WTC11 (cell line): Measurements from ENCODE around the gene KDR. TPM values are rescaled to one million over a fixed set of nuclear protein-coding genes. Genes with fewer than 3 reads are reported as not detected.

Experiments
- ATAC-seq: fragments of 200-7000 bp; cut with Tn5 transposase; 2 replicates; pipeline ENCODE4 v1.10.0; 2021; ENCODE audit warnings: mild to moderate bottlenecking, moderate library complexity
- CTCF ChIA-PET: fragments of 300-600 bp; sonication (Branson Sonifier 250); formaldehyde crosslinking; loops from one replicate; lab custom pipeline; 2021; ENCODE audit warnings: antibody characterized with exemption; lab: Charles Lee
- POLR2A ChIA-PET: fragments of 350-600 bp; sonication (Branson Sonifier 250); formaldehyde crosslinking; loops from one replicate; lab custom pipeline; 2021; ENCODE audit warnings: antibody characterized with exemption; lab: Charles Lee
- DNase-seq: peaks from one replicate; pipeline ENCODE4 v3.0.0; 2021; ENCODE audit warnings: low spot score
- H3K27ac Mint-ChIP-seq: 2 replicates; pipeline ENCODE4 v1.8.0; 2021; ENCODE audit warnings: mixed read lengths
- H3K27me3 Mint-ChIP-seq: 2 replicates; pipeline ENCODE4 v1.8.0; 2021; ENCODE audit warnings: low read depth, mild to moderate bottlenecking, moderate library complexity, mixed read lengths
- H3K36me3 Mint-ChIP-seq: 2 replicates; pipeline ENCODE4 v1.8.0; 2021; ENCODE audit warnings: mixed read lengths
- H3K4me1 Mint-ChIP-seq: 2 replicates; pipeline ENCODE4 v1.8.0; 2022; ENCODE audit warnings: mixed read lengths
- H3K4me3 Mint-ChIP-seq: 2 replicates; pipeline ENCODE4 v1.8.0; 2021; ENCODE audit warnings: mild to moderate bottlenecking, moderate library complexity, mixed read lengths
- H3K9me3 Mint-ChIP-seq: 2 replicates; pipeline ENCODE4 v1.8.0; 2021; ENCODE audit warnings: mixed read lengths
- CTCF ChIP-seq: fragments of 200-600 bp; IDR thresholded peaks from 2 replicates; pipeline ENCODE4 v1.8.0; 2022; ENCODE audit warnings: antibody characterized with exemption
- E2F5 ChIP-seq: sonication (generic); formaldehyde crosslinking; IDR thresholded peaks from 2 replicates; pipeline ENCODE4 v1.8.1; 2022; ENCODE audit warnings: mild to moderate bottlenecking, moderate library complexity, missing genetic modification reagents
- EMX1 ChIP-seq: fragments of 250-450 bp; sonication (Bioruptor Pico); IDR thresholded peaks from 2 replicates; pipeline ENCODE4 v1.8.0; 2021; ENCODE audit warnings: mild to moderate bottlenecking
- ESRRA ChIP-seq: sonication (generic); formaldehyde crosslinking; IDR thresholded peaks from 2 replicates; pipeline ENCODE4 v1.8.1; 2022; ENCODE audit warnings: mild to moderate bottlenecking, missing genetic modification reagents, borderline replicate concordance
- FOXP1 ChIP-seq: sonication (generic); formaldehyde crosslinking; IDR thresholded peaks from 2 replicates; pipeline ENCODE4 v1.8.0; 2022; ENCODE audit warnings: missing genetic modification reagents, mild to moderate bottlenecking, moderate library complexity, borderline replicate concordance
- IRF2 ChIP-seq: sonication (generic); formaldehyde crosslinking; IDR thresholded peaks from 2 replicates; pipeline ENCODE4 v1.8.0; 2022; ENCODE audit warnings: low read depth, missing genetic modification reagents, borderline replicate concordance
- JAZF1 ChIP-seq: fragments of 250-450 bp; sonication (Bioruptor Pico); IDR thresholded peaks from 2 replicates; pipeline ENCODE4 v1.9.0; 2021; ENCODE audit warnings: moderate library complexity, mild to moderate bottlenecking, inconsistent platforms
- NFATC4 ChIP-seq: fragments of 250-450 bp; sonication (Bioruptor Pico); IDR thresholded peaks from 2 replicates; pipeline ENCODE4 v1.9.0; 2021; ENCODE audit warnings: mild to moderate bottlenecking
- NR3C1 ChIP-seq: sonication (generic); formaldehyde crosslinking; conservative IDR thresholded peaks from 2 replicates; pipeline ENCODE4 v1.8.1; 2023; ENCODE audit warnings: low read depth, mild to moderate bottlenecking, missing genetic modification reagents
- SOX15 ChIP-seq: fragments of 250-450 bp; sonication (Bioruptor Pico); IDR thresholded peaks from 2 replicates; pipeline ENCODE4 v1.9.0; 2021; ENCODE audit warnings: mild to moderate bottlenecking
- TEAD1 ChIP-seq: sonication (generic); formaldehyde crosslinking; IDR thresholded peaks from 2 replicates; pipeline ENCODE4 v1.8.0; 2022; ENCODE audit warnings: mild to moderate bottlenecking, missing genetic modification reagents
- TP53 ChIP-seq: sonication (generic); formaldehyde crosslinking; IDR thresholded peaks from 2 replicates; pipeline ENCODE4 v1.8.1; 2023; ENCODE audit warnings: mild to moderate bottlenecking, missing genetic modification reagents
- ZMAT4 ChIP-seq: fragments of 250-450 bp; sonication (Bioruptor Pico); IDR thresholded peaks from 2 replicates; pipeline ENCODE4 v1.9.0; 2021; ENCODE audit warnings: mild to moderate bottlenecking
- ZNF121 ChIP-seq: sonication (generic); formaldehyde crosslinking; IDR thresholded peaks from 2 replicates; pipeline ENCODE4 v1.8.0; 2023; ENCODE audit warnings: missing genetic modification reagents
- total RNA-seq: library from RNA; stranded (reverse); gene quantifications from 3 replicates; pipeline ENCODE4 v1.2.3, GENCODE V29; 2021
- TF ChIP-seq, protein P1 (sequence below): sonication (generic); formaldehyde crosslinking; IDR thresholded peaks from 2 replicates; pipeline ENCODE4 v1.8.0; 2023; ENCODE audit warnings: missing genetic modification reagents, mild to moderate bottlenecking, borderline replicate concordance
- TF ChIP-seq, protein P2 (sequence below): sonication (generic); formaldehyde crosslinking; conservative IDR thresholded peaks from 2 replicates; pipeline ENCODE4 v1.8.1; 2023; ENCODE audit warnings: mild to moderate bottlenecking, low read depth, missing genetic modification reagents, moderate library complexity
- TF ChIP-seq, protein P3 (sequence below): fragments of 250-450 bp; sonication (Bioruptor Pico); IDR thresholded peaks from 2 replicates; pipeline ENCODE4 v2.1.2; 2022; ENCODE audit warnings: mild to moderate bottlenecking, moderate library complexity

KDR gene
- total RNA-seq, 1 experiment from 2014 or later = 80.8 TPM

GRCh38 chr4:55096619-55097018, 28.8 kb downstream of the KDR start (continued):
- TF ChIP-seq, protein P1, sequence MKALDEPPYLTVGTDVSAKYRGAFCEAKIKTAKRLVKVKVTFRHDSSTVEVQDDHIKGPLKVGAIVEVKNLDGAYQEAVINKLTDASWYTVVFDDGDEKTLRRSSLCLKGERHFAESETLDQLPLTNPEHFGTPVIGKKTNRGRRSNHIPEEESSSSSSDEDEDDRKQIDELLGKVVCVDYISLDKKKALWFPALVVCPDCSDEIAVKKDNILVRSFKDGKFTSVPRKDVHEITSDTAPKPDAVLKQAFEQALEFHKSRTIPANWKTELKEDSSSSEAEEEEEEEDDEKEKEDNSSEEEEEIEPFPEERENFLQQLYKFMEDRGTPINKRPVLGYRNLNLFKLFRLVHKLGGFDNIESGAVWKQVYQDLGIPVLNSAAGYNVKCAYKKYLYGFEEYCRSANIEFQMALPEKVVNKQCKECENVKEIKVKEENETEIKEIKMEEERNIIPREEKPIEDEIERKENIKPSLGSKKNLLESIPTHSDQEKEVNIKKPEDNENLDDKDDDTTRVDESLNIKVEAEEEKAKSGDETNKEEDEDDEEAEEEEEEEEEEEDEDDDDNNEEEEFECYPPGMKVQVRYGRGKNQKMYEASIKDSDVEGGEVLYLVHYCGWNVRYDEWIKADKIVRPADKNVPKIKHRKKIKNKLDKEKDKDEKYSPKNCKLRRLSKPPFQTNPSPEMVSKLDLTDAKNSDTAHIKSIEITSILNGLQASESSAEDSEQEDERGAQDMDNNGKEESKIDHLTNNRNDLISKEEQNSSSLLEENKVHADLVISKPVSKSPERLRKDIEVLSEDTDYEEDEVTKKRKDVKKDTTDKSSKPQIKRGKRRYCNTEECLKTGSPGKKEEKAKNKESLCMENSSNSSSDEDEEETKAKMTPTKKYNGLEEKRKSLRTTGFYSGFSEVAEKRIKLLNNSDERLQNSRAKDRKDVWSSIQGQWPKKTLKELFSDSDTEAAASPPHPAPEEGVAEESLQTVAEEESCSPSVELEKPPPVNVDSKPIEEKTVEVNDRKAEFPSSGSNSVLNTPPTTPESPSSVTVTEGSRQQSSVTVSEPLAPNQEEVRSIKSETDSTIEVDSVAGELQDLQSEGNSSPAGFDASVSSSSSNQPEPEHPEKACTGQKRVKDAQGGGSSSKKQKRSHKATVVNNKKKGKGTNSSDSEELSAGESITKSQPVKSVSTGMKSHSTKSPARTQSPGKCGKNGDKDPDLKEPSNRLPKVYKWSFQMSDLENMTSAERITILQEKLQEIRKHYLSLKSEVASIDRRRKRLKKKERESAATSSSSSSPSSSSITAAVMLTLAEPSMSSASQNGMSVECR (CRISPR knock-in tag) = no peak
- TF ChIP-seq JAZF1 (CRISPR knock-in tag) = no peak
- TF ChIP-seq ESRRA (CRISPR knock-in tag) = no peak
- no peak for TF ChIP-seq IRF2

- no peak for ATAC-seq
- CTCF ChIA-PET = no interaction called here
- Mint-ChIP-seq H3K9me3 (no peaks in the 10 kb centered on the region), H3K36me3 (peaks cover 96% of the 10 kb centered on the region)
- TF ChIP-seq, protein P2, sequence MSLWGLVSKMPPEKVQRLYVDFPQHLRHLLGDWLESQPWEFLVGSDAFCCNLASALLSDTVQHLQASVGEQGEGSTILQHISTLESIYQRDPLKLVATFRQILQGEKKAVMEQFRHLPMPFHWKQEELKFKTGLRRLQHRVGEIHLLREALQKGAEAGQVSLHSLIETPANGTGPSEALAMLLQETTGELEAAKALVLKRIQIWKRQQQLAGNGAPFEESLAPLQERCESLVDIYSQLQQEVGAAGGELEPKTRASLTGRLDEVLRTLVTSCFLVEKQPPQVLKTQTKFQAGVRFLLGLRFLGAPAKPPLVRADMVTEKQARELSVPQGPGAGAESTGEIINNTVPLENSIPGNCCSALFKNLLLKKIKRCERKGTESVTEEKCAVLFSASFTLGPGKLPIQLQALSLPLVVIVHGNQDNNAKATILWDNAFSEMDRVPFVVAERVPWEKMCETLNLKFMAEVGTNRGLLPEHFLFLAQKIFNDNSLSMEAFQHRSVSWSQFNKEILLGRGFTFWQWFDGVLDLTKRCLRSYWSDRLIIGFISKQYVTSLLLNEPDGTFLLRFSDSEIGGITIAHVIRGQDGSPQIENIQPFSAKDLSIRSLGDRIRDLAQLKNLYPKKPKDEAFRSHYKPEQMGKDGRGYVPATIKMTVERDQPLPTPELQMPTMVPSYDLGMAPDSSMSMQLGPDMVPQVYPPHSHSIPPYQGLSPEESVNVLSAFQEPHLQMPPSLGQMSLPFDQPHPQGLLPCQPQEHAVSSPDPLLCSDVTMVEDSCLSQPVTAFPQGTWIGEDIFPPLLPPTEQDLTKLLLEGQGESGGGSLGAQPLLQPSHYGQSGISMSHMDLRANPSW (CRISPR knock-in tag) = no peak
- TF ChIP-seq ZMAT4 (CRISPR knock-in tag) (no peak), SOX15 (CRISPR knock-in tag) (no peak), IRF2 (no peak), TP53 (no peak), ZNF121 (CRISPR knock-in tag) (no peak), E2F5 (no peak), NFATC4 (CRISPR knock-in tag) (no peak), EMX1 (CRISPR knock-in tag) (no peak), CTCF (no peak), NR3C1 (CRISPR knock-in tag) (no peak), FOXP1 (no peak), TEAD1 (no peak)
- TF ChIP-seq, protein P3, sequence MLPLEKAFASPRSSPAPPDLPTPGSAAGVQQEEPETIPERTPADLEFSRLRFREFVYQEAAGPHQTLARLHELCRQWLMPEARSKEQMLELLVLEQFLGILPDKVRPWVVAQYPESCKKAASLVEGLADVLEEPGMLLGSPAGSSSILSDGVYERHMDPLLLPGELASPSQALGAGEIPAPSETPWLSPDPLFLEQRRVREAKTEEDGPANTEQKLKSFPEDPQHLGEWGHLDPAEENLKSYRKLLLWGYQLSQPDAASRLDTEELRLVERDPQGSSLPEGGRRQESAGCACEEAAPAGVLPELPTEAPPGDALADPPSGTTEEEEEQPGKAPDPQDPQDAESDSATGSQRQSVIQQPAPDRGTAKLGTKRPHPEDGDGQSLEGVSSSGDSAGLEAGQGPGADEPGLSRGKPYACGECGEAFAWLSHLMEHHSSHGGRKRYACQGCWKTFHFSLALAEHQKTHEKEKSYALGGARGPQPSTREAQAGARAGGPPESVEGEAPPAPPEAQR (CRISPR knock-in tag) = no peak
- TF ChIP-seq, all 79 proteins: peak for 0
- Mint-ChIP-seq H3K27ac (no peak overlapping the region), H3K4me3 (no peak overlapping the region), H3K27me3 (no peaks in the 10 kb centered on the region), H3K4me1 (no peaks in the 10 kb centered on the region)
- no peak for DNase-seq
- POLR2A ChIA-PET = no interaction called here
Observed at GRCh38 chr4:55096045-55096444, 29.4 kb downstream of the KDR start.
